H1 (cell line): ENCODE measurements around the gene ZNF490. TPM values are rescaled to one million over a fixed set of nuclear protein-coding genes. Genes with fewer than 3 reads are reported as not detected.

Experiments used
- CTCF ChIA-PET: fragments of 300-600 bp; sonication (Branson Sonifier 250); formaldehyde crosslinking; loops from one replicate; lab custom pipeline; 2021; ENCODE audit not compliant: partially characterized antibody; lab: Charles Lee
- POLR2A ChIA-PET: fragments of 300-600 bp; sonication (Branson Sonifier 250); formaldehyde crosslinking; loops from one replicate; lab custom pipeline; 2021; ENCODE audit warnings: inconsistent platforms; ENCODE audit not compliant: partially characterized antibody; lab: Charles Lee
- DNase-seq, 2 experiments: peaks; one replicate each; pipeline versions ENCODE4 v3.0.0 to v3.0.0-alpha.2; 2010 to 2022; ENCODE audit warnings: low spot score in 2 of 2, low read depth in 1 of 2, mixed read lengths in 1 of 2
- FAIRE-seq: peaks from 2 replicates; lab custom pipeline; 2011; peaks lifted over from hg19 to GRCh38; lab: Jason Lieb, UNC
- H2AFZ ChIP-seq: 2 replicates; pipeline ENCODE4 v1.8.1; 2012; ENCODE audit warnings: low read length, inconsistent platforms
- H2AK5ac ChIP-seq: 2 replicates; pipeline ENCODE4 v1.6.1; 2013; ENCODE audit warnings: low read depth, low read length
- H2BK120ac ChIP-seq: replicated peaks from 2 replicates; pipeline ENCODE3; 2013; ENCODE audit warnings: low read depth, low read length, inconsistent platforms
- H2BK12ac ChIP-seq: 2 replicates; pipeline ENCODE4 v1.6.1; 2013; ENCODE audit warnings: low read depth, low read length
- H2BK15ac ChIP-seq: 2 replicates; pipeline ENCODE4 v1.6.1; 2013; ENCODE audit warnings: low read length
- H2BK20ac ChIP-seq: 2 replicates; pipeline ENCODE4 v1.6.1; 2013; ENCODE audit warnings: low read length
- H2BK5ac ChIP-seq: 2 replicates; pipeline ENCODE4 v1.6.1; 2013; ENCODE audit warnings: low read depth, low read length
- H3K14ac ChIP-seq: 2 replicates; pipeline ENCODE4 v1.6.1; 2013; ENCODE audit warnings: inconsistent platforms; ENCODE audit not compliant: insufficient read length
- H3K18ac ChIP-seq: 2 replicates; pipeline ENCODE4 v1.6.1; 2013; ENCODE audit warnings: low read length; ENCODE audit errors: extremely low read depth
- H3K23ac ChIP-seq: 2 replicates; pipeline ENCODE4 v1.6.1; 2013; ENCODE audit warnings: inconsistent platforms; ENCODE audit not compliant: insufficient read length
- H3K23me2 ChIP-seq: 2 replicates; pipeline ENCODE4 v1.6.1; 2013; ENCODE audit warnings: low read depth, low read length
- H3K27ac ChIP-seq: 2 replicates; pipeline ENCODE4 v1.6.1; 2011; ENCODE audit warnings: low read depth, low read length, inconsistent platforms
- H3K27me3 ChIP-seq, 4 experiments: replicated peaks in 1 of 4; 1 replicate in 1 of 4; 2 replicates in 3 of 4; pipeline versions ENCODE4 v1.6.1 to v1.8.1; 2011 to 2013; ENCODE audit warnings: low read length in 3 of 4, mild to moderate bottlenecking in 3 of 4, inconsistent platforms in 2 of 4, mixed read lengths in 2 of 4, moderate library complexity in 1 of 4; ENCODE audit not compliant: control insufficient read depth in 3 of 4, insufficient read depth in 3 of 4; ENCODE audit errors: extremely low read depth in 1 of 4
- H3K36me3 ChIP-seq, 4 experiments: 2 replicates each; pipeline versions ENCODE4 v1.6.1 to v1.8.1; 2011 to 2013; ENCODE audit warnings: mild to moderate bottlenecking in 4 of 4, low read length in 3 of 4, moderate library complexity in 2 of 4, control low read depth in 1 of 4, inconsistent platforms in 1 of 4; ENCODE audit not compliant: insufficient read depth in 4 of 4, control insufficient read depth in 2 of 4
- H3K4ac ChIP-seq: replicated peaks from 2 replicates; pipeline ENCODE3; 2013; ENCODE audit warnings: low read length, low read depth, mixed read lengths, inconsistent platforms; ENCODE audit not compliant: insufficient read length
- H3K4me1 ChIP-seq, 4 experiments: replicated peaks in 1 of 4; 1 replicate in 1 of 4; 2 replicates in 3 of 4; pipeline versions ENCODE4 v1.6.1 to v1.8.1; 2011 to 2013; ENCODE audit warnings: low read length in 3 of 4, inconsistent platforms in 2 of 4, mixed read lengths in 1 of 4; ENCODE audit not compliant: insufficient read depth in 4 of 4, control insufficient read depth in 3 of 4
- H3K4me2 ChIP-seq, 2 experiments: 2 replicates each; pipeline versions ENCODE4 v1.6.1 to v1.8.1; 2011 to 2013; ENCODE audit warnings: low read depth in 2 of 2, low read length in 2 of 2, control low read depth in 1 of 2, inconsistent platforms in 1 of 2, mild to moderate bottlenecking in 1 of 2; ENCODE audit not compliant: insufficient read depth in 1 of 2
- H3K4me3 ChIP-seq, 4 experiments: fragments of 200-600, 300-600 bp in 1 of 4; sonication (generic), shearing (Covaris generic), sonication (Bioruptor Twin) in 1 of 4; 2 replicates each; pipeline versions ENCODE4 v1.5.1 to v1.8.1; 2011 to 2016; ENCODE audit warnings: low read length in 4 of 4, low read depth in 3 of 4, control low read depth in 2 of 4, inconsistent platforms in 2 of 4, mild to moderate bottlenecking in 2 of 4, mixed read lengths in 1 of 4, moderate library complexity in 1 of 4; ENCODE audit not compliant: insufficient read depth in 2 of 4; ENCODE audit errors: extremely low read depth in 1 of 4
- H3K56ac ChIP-seq: replicated peaks from 2 replicates; pipeline ENCODE3; 2013; ENCODE audit warnings: low read depth, mild to moderate bottlenecking, mixed read lengths, low read length, inconsistent platforms; ENCODE audit not compliant: insufficient read length
- H3K79me1 ChIP-seq: 2 replicates; pipeline ENCODE4 v1.6.1; 2013; ENCODE audit warnings: low read depth, low read length, control low read depth
- H3K79me2 ChIP-seq, 2 experiments: 2 replicates each; pipeline versions ENCODE4 v1.6.1 to v1.8.1; 2012 to 2013; ENCODE audit warnings: low read length in 2 of 2, mild to moderate bottlenecking in 2 of 2, inconsistent platforms in 1 of 2; ENCODE audit not compliant: insufficient read depth in 2 of 2, control insufficient read depth in 1 of 2
- H3K9ac ChIP-seq, 4 experiments: replicated peaks in 1 of 4; 1 replicate in 1 of 4; 2 replicates in 3 of 4; pipeline versions ENCODE4 v1.6.1 to v1.8.1; 2011 to 2013; ENCODE audit warnings: low read depth in 3 of 4, low read length in 3 of 4, control low read depth in 2 of 4, mild to moderate bottlenecking in 2 of 4, moderate library complexity in 2 of 4, inconsistent platforms in 1 of 4; ENCODE audit errors: extremely low read depth in 1 of 4
- H3K9me3 ChIP-seq, 2 experiments: 2 replicates each; pipeline versions ENCODE4 v1.6.1 to v1.8.1; 2012 to 2013; ENCODE audit warnings: mild to moderate bottlenecking in 2 of 2, moderate library complexity in 2 of 2, control low read depth in 1 of 2, inconsistent platforms in 1 of 2, low read depth in 1 of 2, low read length in 1 of 2, mixed read lengths in 1 of 2; ENCODE audit not compliant: insufficient read depth in 2 of 2
- H4K20me1 ChIP-seq, 2 experiments: replicated peaks in 1 of 2; 2 replicates each; pipeline versions ENCODE3 to v1.8.1; 2011 to 2013; ENCODE audit warnings: inconsistent platforms in 2 of 2, low read length in 2 of 2, mild to moderate bottlenecking in 1 of 2; ENCODE audit not compliant: insufficient read depth in 2 of 2, control insufficient read depth in 1 of 2
- H4K5ac ChIP-seq: 2 replicates; pipeline ENCODE4 v1.6.1; 2013; ENCODE audit warnings: low read length, low read depth, mixed read lengths, inconsistent platforms; ENCODE audit not compliant: insufficient read length
- H4K8ac ChIP-seq: 2 replicates; pipeline ENCODE4 v1.8.0; 2013; ENCODE audit warnings: mild to moderate bottlenecking, moderate library complexity, low read length, inconsistent platforms; ENCODE audit not compliant: insufficient read depth; ENCODE audit errors: extremely low read depth
- H4K91ac ChIP-seq: replicated peaks from 2 replicates; pipeline ENCODE3; 2013; ENCODE audit warnings: low read length, mixed read lengths, inconsistent platforms; ENCODE audit not compliant: insufficient read length
- ATF3 ChIP-seq: IDR thresholded peaks from 2 replicates; pipeline ENCODE4 v1.6.1; 2011; ENCODE audit warnings: low read depth, mild to moderate bottlenecking, low read length; ENCODE audit not compliant: insufficient read depth
- BRCA1 ChIP-seq: IDR thresholded peaks from 2 replicates; pipeline ENCODE4 v1.6.1; 2012; ENCODE audit warnings: low read depth, low read length, improper control_type of control experiment
- CHD2 ChIP-seq: IDR thresholded peaks from 2 replicates; pipeline ENCODE4 v1.6.1; 2012; ENCODE audit warnings: low read length, improper control_type of control experiment
- CREB1 ChIP-seq: IDR thresholded peaks from 2 replicates; pipeline ENCODE4 v1.6.1; 2012; ENCODE audit warnings: inconsistent platforms
- HDAC6 ChIP-seq: IDR thresholded peaks from one replicate; pipeline ENCODE4 v1.7.1; 2012; ENCODE audit warnings: low read depth, mild to moderate bottlenecking, inconsistent platforms, low read length, moderate library complexity
- NANOG ChIP-seq: IDR thresholded peaks from 2 replicates; pipeline ENCODE4 v1.6.1; 2011; ENCODE audit warnings: low read length, low read depth, mild to moderate bottlenecking, inconsistent platforms; ENCODE audit not compliant: insufficient read depth, poor library complexity, severe bottlenecking
- RAD21 ChIP-seq, 2 experiments: IDR thresholded peaks in 1 of 2; conservative IDR thresholded peaks in 1 of 2; 2 replicates each; pipeline ENCODE4 v1.6.1; 2011; ENCODE audit warnings: low read depth in 2 of 2, low read length in 2 of 2, improper control_type of control experiment in 1 of 2, inconsistent platforms in 1 of 2, mild to moderate bottlenecking in 1 of 2, moderate library complexity in 1 of 2
- RBBP5 ChIP-seq: IDR thresholded peaks from 2 replicates; pipeline ENCODE4 v1.7.1; 2012; ENCODE audit warnings: low read depth, mild to moderate bottlenecking, inconsistent platforms, low read length, moderate library complexity, borderline replicate concordance
- RFX5 ChIP-seq: IDR thresholded peaks from 2 replicates; pipeline ENCODE4 v1.6.1; 2011; ENCODE audit warnings: low read depth, low read length, improper control_type of control experiment, borderline replicate concordance
- TAF7 ChIP-seq: optimal IDR thresholded peaks from 2 replicates; pipeline ENCODE3; 2011; ENCODE audit warnings: low read depth, mild to moderate bottlenecking, inconsistent platforms, low read length, moderate library complexity, borderline replicate concordance
- TEAD4 ChIP-seq: IDR thresholded peaks from 2 replicates; pipeline ENCODE4 v1.6.1; 2012; ENCODE audit warnings: low read depth, low read length, inconsistent platforms, mixed read lengths
- ZNF274 ChIP-seq: IDR thresholded peaks from 2 replicates; pipeline ENCODE4 v1.7.0; 2012; ENCODE audit warnings: low read length, borderline replicate concordance; ENCODE audit errors: extremely low read depth
- WGBS, 2 experiments: shearing (Covaris generic) in 1 of 2; methylation state at CpG; one replicate each; pipeline versions ENCODE4 v1.1.6 to v1.1.7; 2013 to 2015; ENCODE audit warnings: low lambda C conversion rate in 2 of 2, mixed read lengths in 2 of 2, inconsistent platforms in 1 of 2, low coverage in 1 of 2, missing lambda C conversion rate in 1 of 2; ENCODE audit not compliant: insufficient replicate concordance in 2 of 2, insufficient coverage in 1 of 2, insufficient read length in 1 of 2; ENCODE audit errors: extremely low coverage in 1 of 2, missing lambda C conversion rate in 1 of 2; 5-methylcytosine and 5-hydroxymethylcytosine counted together
- polyA plus RNA-seq, 7 experiments: library from polyadenylated mRNA; depleted of rRNA in 3 of 7; stranded (reverse) in 5 of 7; unstranded in 2 of 7; fragments of >200 nt in 5 of 7; fragments of 200-250 nt in 2 of 7; gene quantifications; 1 replicate in 5 of 7; 2 replicates in 1 of 7; 4 replicates in 1 of 7; pipeline versions ENCODE4 v1.2.1 to v1.2.3, GENCODE V29; 2011 to 2013; ENCODE audit warnings: missing spikeins in 2 of 7, mixed read lengths in 2 of 7
- total RNA-seq: library from RNA; stranded (reverse); fragmentation: NEBNext Ultra II Directional; extraction: Animal tissue kit (Norgen Biotek cat#: 25700); gene quantifications from 2 replicates; pipeline ENCODE4 v1.2.1, GENCODE V29; 2021
- TF ChIP-seq, protein P1 (sequence below): IDR thresholded peaks from 2 replicates; pipeline ENCODE4 v1.6.1; 2012; ENCODE audit warnings: inconsistent platforms

The ZNF490 gene
- total and polyA plus RNA-seq, 2 of the 8 experiments (the other 6 are each of a cell fraction or from before 2014, with no cell fraction given) = 1.7 to 9.0 TPM

- Histone ChIP-seq H3K4ac (no peak overlapping the region), H2AFZ (no peak overlapping the region), H3K18ac (no peak overlapping the region), H3K4me2 (no peak overlapping the region), H3K9ac (no peak overlapping the region), H3K23ac (no peak overlapping the region), H3K36me3 (peaks cover 9 to 66% (median 49%) of the 10 kb centered on the region in 4 experiments), H3K4me3 (0 out of 8 replicates have a peak overlapping the region, but pooled peaks of 1 of the 4 experiments have one; percentile 17), H3K27me3 (no peaks in the 10 kb centered on the region), H2BK15ac (no peak overlapping the region), H3K4me1 (no peaks in the 10 kb centered on the region), H3K56ac (no peak overlapping the region), H3K27ac (no peak overlapping the region), H2BK20ac (no peak overlapping the region), H4K91ac (no peak overlapping the region), H3K14ac (no peak overlapping the region), H4K8ac (no peak overlapping the region), H2BK5ac (no peak overlapping the region), H2AK5ac (no peak overlapping the region), H3K79me1 (no peaks in the 10 kb centered on the region), H2BK12ac (no peak overlapping the region), H2BK120ac (no peak overlapping the region), H3K23me2 (no peaks in the 10 kb centered on the region), H3K79me2 (no peaks in the 10 kb centered on the region), H3K9me3 (peaks cover 34 to 39% of the 10 kb centered on the region in 2 experiments), H4K20me1 (no peaks in the 10 kb centered on the region), H4K5ac (no peak overlapping the region)
- POLR2A ChIA-PET = no interaction called here
- 92% methylated on average over 7 of the region's 7 CpGs; no CpG with 5 or more reads in 1 of the 2 experiments for WGBS, 2 experiments
- DNase-seq = no peak
- CTCF ChIA-PET = no interaction called here
- FAIRE-seq = no peak
- TF ChIP-seq BRCA1 (no peak), RAD21 (IDR thresholded peaks at IDR 0.05 in 1 of 2, conservative IDR thresholded peaks at IDR 0.05 in 1 of 2; ENCODE audit: low read depth in 2 of 2, low read length in 2 of 2) (no peak), NANOG (no peak), TAF7 (no peak), TEAD4 (no peak), ATF3 (no peak), RFX5 (no peak), RBBP5 (no peak), HDAC6 (no peak), CHD2 (no peak), CREB1 (no peak), ZNF274 (no peak)
- TF ChIP-seq, protein P1, sequence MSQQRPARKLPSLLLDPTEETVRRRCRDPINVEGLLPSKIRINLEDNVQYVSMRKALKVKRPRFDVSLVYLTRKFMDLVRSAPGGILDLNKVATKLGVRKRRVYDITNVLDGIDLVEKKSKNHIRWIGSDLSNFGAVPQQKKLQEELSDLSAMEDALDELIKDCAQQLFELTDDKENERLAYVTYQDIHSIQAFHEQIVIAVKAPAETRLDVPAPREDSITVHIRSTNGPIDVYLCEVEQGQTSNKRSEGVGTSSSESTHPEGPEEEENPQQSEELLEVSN = no peak
These were observed 18.6 kb upstream of the ZNF490 start for GRCh38 chr19:12629215-12629614.
